Fibroblast of gingiva (primary cell): Measurements from ENCODE around the gene YTHDC2.
A peak's percentile ranks its signal among the peaks of the same experiment; 100 is the strongest.

Source experiments
- DNase-seq: peaks from one replicate; pipeline ENCODE4 v3.0.0-alpha.2; 2011; ENCODE audit warnings: low read depth

Gene YTHDC2

GRCh38 chr5:113520429-113520828 lies 6.9 kb downstream of the YTHDC2 start:
- no peak for DNase-seq

GRCh38 chr5:113520899-113521298 lies 7.4 kb downstream of the YTHDC2 start:
- DNase-seq, result no peak

- DNase-seq, result no peak
These were observed 9.7 kb downstream of the YTHDC2 start for GRCh38 chr5:113523168-113523567.

- DNase-seq, result no peak
These were observed 11.4 kb downstream of the YTHDC2 start for GRCh38 chr5:113524927-113525326.

- DNase-seq, result no peak
These were observed 12.9 kb downstream of the YTHDC2 start for GRCh38 chr5:113526421-113526820.

GRCh38 chr5:113527746-113528145 lies 14.3 kb downstream of the YTHDC2 start:
- no peak for DNase-seq

- no peak for DNase-seq
These were observed 18.1 kb downstream of the YTHDC2 start for GRCh38 chr5:113531481-113532159.

- no peak for DNase-seq
These were observed 24.8 kb downstream of the YTHDC2 start for GRCh38 chr5:113538313-113538712.

GRCh38 chr5:113546703-113547183 lies 33.2 kb downstream of the YTHDC2 start:
- DNase-seq, result peak; percentile 62

- DNase-seq, result no peak
These were observed 34.9 kb downstream of the YTHDC2 start for GRCh38 chr5:113548396-113548795.

- no peak for DNase-seq
These were observed 38.6 kb downstream of the YTHDC2 start for GRCh38 chr5:113552137-113552536.

- no peak for DNase-seq
These were observed 39.1 kb downstream of the YTHDC2 start for GRCh38 chr5:113552620-113553019.

GRCh38 chr5:113562828-113563400 lies 49.4 kb downstream of the YTHDC2 start:
- no peak for DNase-seq

- no peak for DNase-seq
These were observed 55.9 kb downstream of the YTHDC2 start for GRCh38 chr5:113569396-113569795.

GRCh38 chr5:113572716-113573115 lies 59.2 kb downstream of the YTHDC2 start:
- peak; percentile 3 for DNase-seq

- peak; percentile 1 for DNase-seq
These were observed 60.9 kb downstream of the YTHDC2 start for GRCh38 chr5:113574417-113574816.

- no peak for DNase-seq
These were observed 61.6 kb downstream of the YTHDC2 start for GRCh38 chr5:113575074-113575473.

- DNase-seq, result no peak
These were observed 64.6 kb downstream of the YTHDC2 start for GRCh38 chr5:113578091-113578490.

GRCh38 chr5:113581388-113581787 lies 67.9 kb downstream of the YTHDC2 start:
- no peak for DNase-seq

GRCh38 chr5:113598150-113598549 lies 84.7 kb downstream of the YTHDC2 start:
- no peak for DNase-seq

GRCh38 chr5:113598926-113599325 lies 85.4 kb downstream of the YTHDC2 start:
- no peak for DNase-seq

GRCh38 chr5:113600255-113600905 lies 86.9 kb downstream of the YTHDC2 start:
- no peak for DNase-seq

GRCh38 chr5:113601423-113601822 lies 87.9 kb downstream of the YTHDC2 start:
- no peak for DNase-seq
